ENCODE results near the gene FLRT2. TPM values are rescaled to one million over a fixed set of nuclear protein-coding genes. Genes with fewer than 3 reads are reported as not detected.

FLRT2 gene
- total RNA-seq, 1 experiment from 2014 or later, result 13.2 TPM

DNA sequence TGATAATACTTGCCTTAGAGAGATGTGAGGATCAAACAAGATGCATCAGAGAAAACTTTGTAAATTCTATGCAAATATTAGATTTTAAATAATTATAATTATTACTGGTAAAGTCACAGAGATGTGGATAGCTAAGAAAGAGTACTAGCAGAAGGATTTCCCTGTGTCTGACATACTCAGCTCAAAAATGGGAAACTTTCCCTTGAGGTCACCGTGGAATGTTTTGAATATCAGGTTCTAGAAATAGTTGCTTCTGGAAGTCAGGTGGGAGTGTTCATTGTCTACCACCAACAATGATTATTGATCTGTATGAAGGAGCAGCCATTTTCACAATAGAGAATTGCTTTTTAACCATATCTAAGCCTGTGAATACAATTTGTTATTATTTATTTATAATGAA is 71.7 kb downstream of the FLRT2 start (continued):
- TF ChIP-seq FOXJ3 (CRISPR knock-in tag; IDR thresholded peaks at IDR 0.05; ENCODE audit: borderline replicate concordance), result no peak
- no peak for TF ChIP-seq ATF1 (CRISPR knock-in tag; IDR thresholded peaks at IDR 0.05)
- no peak for TF ChIP-seq ZBTB21 (CRISPR knock-in tag; IDR thresholded peaks at IDR 0.05; ENCODE audit: borderline replicate concordance)
- no peak for TF ChIP-seq RORB (CRISPR knock-in tag; IDR thresholded peaks at IDR 0.05)
- TF ChIP-seq, protein P1, sequence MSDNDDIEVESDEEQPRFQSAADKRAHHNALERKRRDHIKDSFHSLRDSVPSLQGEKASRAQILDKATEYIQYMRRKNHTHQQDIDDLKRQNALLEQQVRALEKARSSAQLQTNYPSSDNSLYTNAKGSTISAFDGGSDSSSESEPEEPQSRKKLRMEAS (CRISPR knock-in tag; IDR thresholded peaks at IDR 0.05), result no peak
- TF ChIP-seq, protein P2, sequence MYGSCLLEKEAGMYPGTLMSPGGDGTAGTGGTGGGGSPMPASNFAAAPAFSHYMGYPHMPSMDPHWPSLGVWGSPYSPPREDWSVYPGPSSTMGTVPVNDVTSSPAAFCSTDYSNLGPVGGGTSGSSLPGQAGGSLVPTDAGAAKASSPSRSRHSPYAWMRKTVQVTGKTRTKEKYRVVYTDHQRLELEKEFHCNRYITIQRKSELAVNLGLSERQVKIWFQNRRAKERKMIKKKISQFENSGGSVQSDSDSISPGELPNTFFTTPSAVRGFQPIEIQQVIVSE (CRISPR knock-in tag; IDR thresholded peaks at IDR 0.05; ENCODE audit: borderline replicate concordance), result no peak
- TF ChIP-seq SMAD3 (CRISPR knock-in tag; IDR thresholded peaks at IDR 0.05; ENCODE audit: borderline replicate concordance), result no peak
- TF ChIP-seq, protein P3, sequence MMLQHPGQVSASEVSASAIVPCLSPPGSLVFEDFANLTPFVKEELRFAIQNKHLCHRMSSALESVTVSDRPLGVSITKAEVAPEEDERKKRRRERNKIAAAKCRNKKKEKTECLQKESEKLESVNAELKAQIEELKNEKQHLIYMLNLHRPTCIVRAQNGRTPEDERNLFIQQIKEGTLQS (CRISPR knock-in tag; conservative IDR thresholded peaks at IDR 0.05), result no peak
- TF ChIP-seq GABPB1 (CRISPR knock-in tag; IDR thresholded peaks at IDR 0.05), result no peak
- no peak for TF ChIP-seq SP1 (CRISPR knock-in tag; conservative IDR thresholded peaks at IDR 0.05)
- TF ChIP-seq NR1H2 (CRISPR knock-in tag; IDR thresholded peaks at IDR 0.05), result no peak
- no peak for TF ChIP-seq NFYB (CRISPR knock-in tag; conservative IDR thresholded peaks at IDR 0.05; ENCODE audit: low read depth)

DNA sequence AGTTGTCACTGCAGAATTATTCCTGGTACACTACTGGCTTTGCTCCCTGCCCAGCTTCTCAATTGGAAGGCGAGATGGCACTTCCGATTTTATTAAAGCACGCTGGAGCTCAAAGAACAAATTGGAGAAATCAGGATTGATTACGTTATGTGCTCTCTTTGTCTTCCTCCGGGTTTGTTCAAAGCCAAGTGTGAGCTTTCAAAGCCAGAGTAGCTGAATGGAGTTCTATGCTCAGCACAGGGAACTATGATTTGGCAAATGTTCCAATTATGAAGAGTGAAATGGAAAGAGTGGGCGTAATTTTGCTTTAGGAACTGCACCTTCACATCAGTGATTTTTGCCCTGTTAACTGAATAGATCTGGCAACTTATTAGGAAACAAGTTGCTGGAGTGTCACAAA is 72.4 kb downstream of the FLRT2 start:
- Mint-ChIP-seq H3K4me1 (peaks cover 32% of the 10 kb centered on the region), H3K4me3 (no peak overlapping the region), H3K36me3 (no peaks in the 10 kb centered on the region), H3K9me3 (0 out of 2 replicates have a peak, but pooled peaks cover 4% of the 10 kb centered on the region), H3K27ac (no peak overlapping the region), H3K27me3 (ENCODE audit: low read depth) (no peaks in the 10 kb centered on the region)
- ATAC-seq (no peak), DNase-seq (ENCODE audit: low spot score) (no peak)
- CTCF ChIA-PET, result no interaction called here
- TF ChIP-seq ZNF423 (CRISPR knock-in tag; IDR thresholded peaks at IDR 0.05), result no peak
- POLR2A ChIA-PET, result no interaction called here

DNA sequence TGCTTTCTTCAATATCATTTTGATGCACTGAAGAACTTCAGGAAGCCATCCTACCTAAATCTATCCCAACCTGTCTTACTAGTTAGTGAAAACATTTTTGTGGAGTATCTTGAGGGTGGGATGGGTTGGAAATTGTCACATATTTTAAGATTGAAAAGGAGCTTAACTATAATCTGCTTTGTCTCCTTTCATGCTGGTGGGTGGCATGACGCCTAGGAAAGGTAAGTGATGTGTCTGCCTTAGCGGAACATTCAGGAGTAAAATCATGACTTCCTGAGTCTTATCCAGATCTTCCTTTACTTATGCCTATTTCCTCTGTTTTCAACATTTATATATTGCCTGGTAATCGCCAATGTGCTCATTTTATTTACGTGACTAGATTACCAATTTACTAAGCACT is 74.1 kb downstream of the FLRT2 start:
- peaks cover 21% of the 10 kb centered on the region for H3K4me1 Mint-ChIP-seq
- TF ChIP-seq NR1H2 (CRISPR knock-in tag; IDR thresholded peaks at IDR 0.05) (no peak), RORB (CRISPR knock-in tag; IDR thresholded peaks at IDR 0.05) (no peak), NFYB (CRISPR knock-in tag; conservative IDR thresholded peaks at IDR 0.05; ENCODE audit: low read depth) (no peak), CREB1 (CRISPR knock-in tag; IDR thresholded peaks at IDR 0.05) (no peak), TEAD1 (CRISPR knock-in tag; IDR thresholded peaks at IDR 0.05) (no peak), SOX15 (CRISPR knock-in tag; IDR thresholded peaks at IDR 0.05) (no peak), OVOL2 (CRISPR knock-in tag; IDR thresholded peaks at IDR 0.05; ENCODE audit: borderline replicate concordance) (no peak)
- TF ChIP-seq, protein P4, sequence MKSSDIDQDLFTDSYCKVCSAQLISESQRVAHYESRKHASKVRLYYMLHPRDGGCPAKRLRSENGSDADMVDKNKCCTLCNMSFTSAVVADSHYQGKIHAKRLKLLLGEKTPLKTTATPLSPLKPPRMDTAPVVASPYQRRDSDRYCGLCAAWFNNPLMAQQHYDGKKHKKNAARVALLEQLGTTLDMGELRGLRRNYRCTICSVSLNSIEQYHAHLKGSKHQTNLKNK (CRISPR knock-in tag; IDR thresholded peaks at IDR 0.05), result no peak
- TF ChIP-seq, protein P5, sequence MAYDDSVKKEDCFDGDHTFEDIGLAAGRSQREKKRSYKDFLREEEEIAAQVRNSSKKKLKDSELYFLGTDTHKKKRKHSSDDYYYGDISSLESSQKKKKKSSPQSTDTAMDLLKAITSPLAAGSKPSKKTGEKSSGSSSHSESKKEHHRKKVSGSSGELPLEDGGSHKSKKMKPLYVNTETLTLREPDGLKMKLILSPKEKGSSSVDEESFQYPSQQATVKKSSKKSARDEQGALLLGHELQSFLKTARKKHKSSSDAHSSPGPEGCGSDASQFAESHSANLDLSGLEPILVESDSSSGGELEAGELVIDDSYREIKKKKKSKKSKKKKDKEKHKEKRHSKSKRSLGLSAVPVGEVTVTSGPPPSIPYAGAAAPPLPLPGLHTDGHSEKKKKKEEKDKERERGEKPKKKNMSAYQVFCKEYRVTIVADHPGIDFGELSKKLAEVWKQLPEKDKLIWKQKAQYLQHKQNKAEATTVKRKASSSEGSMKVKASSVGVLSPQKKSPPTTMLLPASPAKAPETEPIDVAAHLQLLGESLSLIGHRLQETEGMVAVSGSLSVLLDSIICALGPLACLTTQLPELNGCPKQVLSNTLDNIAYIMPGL (CRISPR knock-in tag; IDR thresholded peaks at IDR 0.05), result no peak
- TF ChIP-seq, protein P6, sequence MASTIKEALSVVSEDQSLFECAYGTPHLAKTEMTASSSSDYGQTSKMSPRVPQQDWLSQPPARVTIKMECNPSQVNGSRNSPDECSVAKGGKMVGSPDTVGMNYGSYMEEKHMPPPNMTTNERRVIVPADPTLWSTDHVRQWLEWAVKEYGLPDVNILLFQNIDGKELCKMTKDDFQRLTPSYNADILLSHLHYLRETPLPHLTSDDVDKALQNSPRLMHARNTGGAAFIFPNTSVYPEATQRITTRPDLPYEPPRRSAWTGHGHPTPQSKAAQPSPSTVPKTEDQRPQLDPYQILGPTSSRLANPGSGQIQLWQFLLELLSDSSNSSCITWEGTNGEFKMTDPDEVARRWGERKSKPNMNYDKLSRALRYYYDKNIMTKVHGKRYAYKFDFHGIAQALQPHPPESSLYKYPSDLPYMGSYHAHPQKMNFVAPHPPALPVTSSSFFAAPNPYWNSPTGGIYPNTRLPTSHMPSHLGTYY (CRISPR knock-in tag; IDR thresholded peaks at IDR 0.05), result no peak
- TF ChIP-seq, protein P7, sequence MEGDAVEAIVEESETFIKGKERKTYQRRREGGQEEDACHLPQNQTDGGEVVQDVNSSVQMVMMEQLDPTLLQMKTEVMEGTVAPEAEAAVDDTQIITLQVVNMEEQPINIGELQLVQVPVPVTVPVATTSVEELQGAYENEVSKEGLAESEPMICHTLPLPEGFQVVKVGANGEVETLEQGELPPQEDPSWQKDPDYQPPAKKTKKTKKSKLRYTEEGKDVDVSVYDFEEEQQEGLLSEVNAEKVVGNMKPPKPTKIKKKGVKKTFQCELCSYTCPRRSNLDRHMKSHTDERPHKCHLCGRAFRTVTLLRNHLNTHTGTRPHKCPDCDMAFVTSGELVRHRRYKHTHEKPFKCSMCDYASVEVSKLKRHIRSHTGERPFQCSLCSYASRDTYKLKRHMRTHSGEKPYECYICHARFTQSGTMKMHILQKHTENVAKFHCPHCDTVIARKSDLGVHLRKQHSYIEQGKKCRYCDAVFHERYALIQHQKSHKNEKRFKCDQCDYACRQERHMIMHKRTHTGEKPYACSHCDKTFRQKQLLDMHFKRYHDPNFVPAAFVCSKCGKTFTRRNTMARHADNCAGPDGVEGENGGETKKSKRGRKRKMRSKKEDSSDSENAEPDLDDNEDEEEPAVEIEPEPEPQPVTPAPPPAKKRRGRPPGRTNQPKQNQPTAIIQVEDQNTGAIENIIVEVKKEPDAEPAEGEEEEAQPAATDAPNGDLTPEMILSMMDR (IDR thresholded peaks at IDR 0.05), result no peak
- H3K9me3 Mint-ChIP-seq, result 0 out of 2 replicates have a peak, but pooled peaks cover 4% of the 10 kb centered on the region
- POLR2A ChIA-PET, result interaction anchor here (0.5 kb wide), 1 partner anchor 140 kb away, joined by 3 read pairs; no protein-coding TSS in a partner anchor
- no peaks in the 10 kb centered on the region for H3K27me3 Mint-ChIP-seq (ENCODE audit: low read depth)
- no peaks in the 10 kb centered on the region for H3K36me3 Mint-ChIP-seq
- no peak overlapping the region for H3K27ac Mint-ChIP-seq
- ATAC-seq (no peak), DNase-seq (ENCODE audit: low spot score) (no peak)
- CTCF ChIA-PET, result no interaction called here
- no peak overlapping the region for H3K4me3 Mint-ChIP-seq
